ENCODE data around the gene HOXC13. TPM values are rescaled to one million over a fixed set of nuclear protein-coding genes. Genes with fewer than 3 reads are reported as not detected.
A peak's percentile ranks its signal among the peaks of the same experiment; 100 is the strongest.

Gene HOXC13
- total and polyA plus RNA-seq, 2 experiments from 2014 or later, result 0.20 to 0.69 TPM

GRCh38 chr12:53971686-53972085, 33.1 kb downstream of the HOXC13 start:
- Histone ChIP-seq H3K9me3 (ENCODE audit: low read depth) (no peaks in the 10 kb centered on the region), H3K27ac (no peak overlapping the region), H4K20me1 (ENCODE audit: insufficient read depth, poor library complexity, severe bottlenecking) (no peaks in the 10 kb centered on the region), H3K4me2 (no peak overlapping the region), H2AFZ (no peak overlapping the region), H3K79me2 (no peaks in the 10 kb centered on the region), H3K9me2 (replicated peaks; ENCODE audit: insufficient read depth) (no peaks in the 10 kb centered on the region), H3K4me3 (no peak overlapping the region), H3K4me1 (ENCODE audit: insufficient read depth) (peaks cover 16% of the 10 kb centered on the region), H3K36me3 (replicated peaks; ENCODE audit: insufficient read depth, low read depth) (no peaks in the 10 kb centered on the region), H3K27me3 (peaks cover 98% of the 10 kb centered on the region)
- TF ChIP-seq EZH2phosphoT487 (IDR thresholded peaks at IDR 0.05; ENCODE audit: low read depth, severe bottlenecking, unreplicated experiment) (no peak), EZH2 (IDR thresholded peaks at IDR 0.05; ENCODE audit: borderline replicate concordance) (no peak), CTCF (IDR thresholded peaks at IDR 0.05; ENCODE audit: poor library complexity) (no peak)
- 46% methylated on average over 2 of the region's 2 CpGs for WGBS (ENCODE audit: low lambda C conversion rate, missing lambda C conversion rate)
- DNase-seq (ENCODE audit: low spot score), result no peak

GRCh38 chr12:53972152-53972702, 33.6 kb downstream of the HOXC13 start:
- peaks cover 21% of the 10 kb centered on the region for H3K4me1 ChIP-seq (ENCODE audit: insufficient read depth)
- no peaks in the 10 kb centered on the region for H3K36me3 ChIP-seq (replicated peaks; ENCODE audit: insufficient read depth, low read depth)
- 41% methylated on average over 9 of the region's 9 CpGs for WGBS (ENCODE audit: low lambda C conversion rate, missing lambda C conversion rate)
- H3K4me3 ChIP-seq, result no peak overlapping the region
- peak overlapping the region; percentile 88 for H3K4me2 ChIP-seq
- TF ChIP-seq EZH2 (IDR thresholded peaks at IDR 0.05; ENCODE audit: borderline replicate concordance) (no peak), EZH2phosphoT487 (IDR thresholded peaks at IDR 0.05; ENCODE audit: low read depth, severe bottlenecking, unreplicated experiment) (peak; percentile 29)
- H4K20me1 ChIP-seq (ENCODE audit: insufficient read depth, poor library complexity, severe bottlenecking), result no peaks in the 10 kb centered on the region
- H3K9me3 ChIP-seq (ENCODE audit: low read depth), result no peaks in the 10 kb centered on the region
- no peaks in the 10 kb centered on the region for H3K9me2 ChIP-seq (replicated peaks; ENCODE audit: insufficient read depth)
- H3K27me3 ChIP-seq, result peaks cover 98% of the 10 kb centered on the region
- no peak overlapping the region for H2AFZ ChIP-seq
- no peaks in the 10 kb centered on the region for H3K79me2 ChIP-seq
- H3K27ac ChIP-seq, result no peak overlapping the region
- no peak for DNase-seq (ENCODE audit: low spot score)

GRCh38 chr12:53972722-53973235, 34.1 kb downstream of the HOXC13 start, which contains the start of gene HOXC11:
TSS of gene HOXC11 (plus strand) at chr12:53973126. CDS start at chr12:53973242, 116 bp downstream.
- Histone ChIP-seq H3K4me2 (peak within 1 kb of the TSS; percentile 88), H3K36me3 (replicated peaks; ENCODE audit: insufficient read depth, low read depth) (no peaks in the 10 kb centered on the region), H3K4me1 (ENCODE audit: insufficient read depth) (peaks cover 26% of the 10 kb centered on the region), H3K9me2 (replicated peaks; ENCODE audit: insufficient read depth) (no peaks in the 10 kb centered on the region), H3K27me3 (peaks cover 98% of the 10 kb centered on the region), H3K9me3 (ENCODE audit: low read depth) (no peaks in the 10 kb centered on the region), H3K79me2 (no peaks in the 10 kb centered on the region), H3K27ac (peak within 1 kb of the TSS; percentile 52), H2AFZ (peak within 1 kb of the TSS; percentile 81), H3K4me3 (peak within 1 kb of the TSS; percentile 44), H4K20me1 (ENCODE audit: insufficient read depth, poor library complexity, severe bottlenecking) (no peaks in the 10 kb centered on the region)
- no peak for TF ChIP-seq CTCF (IDR thresholded peaks at IDR 0.05; ENCODE audit: poor library complexity)
- no peak for TF ChIP-seq EZH2phosphoT487 (IDR thresholded peaks at IDR 0.05; ENCODE audit: low read depth, severe bottlenecking, unreplicated experiment)
- no peak for TF ChIP-seq EZH2 (IDR thresholded peaks at IDR 0.05; ENCODE audit: borderline replicate concordance)
- WGBS (ENCODE audit: low lambda C conversion rate, missing lambda C conversion rate), result 7% methylated on average over 21 of the region's 21 CpGs
- no peak for DNase-seq (ENCODE audit: low spot score)

GRCh38 chr12:53973236-53974042, 34.8 kb downstream of the HOXC13 start:
- no peaks in the 10 kb centered on the region for H3K36me3 ChIP-seq (replicated peaks; ENCODE audit: insufficient read depth, low read depth)
- no peaks in the 10 kb centered on the region for H3K9me2 ChIP-seq (replicated peaks; ENCODE audit: insufficient read depth)
- peak overlapping the region; percentile 44 for H3K4me3 ChIP-seq
- peaks cover 27% of the 10 kb centered on the region for H3K4me1 ChIP-seq (ENCODE audit: insufficient read depth)
- peaks cover 96% of the 10 kb centered on the region for H3K27me3 ChIP-seq
- H3K79me2 ChIP-seq, result no peaks in the 10 kb centered on the region
- TF ChIP-seq CTCF (IDR thresholded peaks at IDR 0.05; ENCODE audit: poor library complexity) (no peak), EZH2phosphoT487 (IDR thresholded peaks at IDR 0.05; ENCODE audit: low read depth, severe bottlenecking, unreplicated experiment) (peak; percentile 91), EZH2 (IDR thresholded peaks at IDR 0.05; ENCODE audit: borderline replicate concordance) (peak; percentile 97)
- H3K4me2 ChIP-seq, result peak overlapping the region; percentile 88
- peak overlapping the region; percentile 50 for H2AFZ ChIP-seq
- WGBS (ENCODE audit: low lambda C conversion rate, missing lambda C conversion rate), result 3% methylated on average over 57 of the region's 71 CpGs
- H4K20me1 ChIP-seq (ENCODE audit: insufficient read depth, poor library complexity, severe bottlenecking), result no peaks in the 10 kb centered on the region
- DNase-seq (ENCODE audit: low spot score), result peak; percentile 46
- H3K27ac ChIP-seq, result peak overlapping the region; percentile 52
- no peaks in the 10 kb centered on the region for H3K9me3 ChIP-seq (ENCODE audit: low read depth)
